ENCODE measurements around the gene SORBS1.

The SORBS1 gene

GRCh38 chr10:95282107-95282506, 279.1 kb downstream of the SORBS1 start:
- no peak for DNase-seq

DNA sequence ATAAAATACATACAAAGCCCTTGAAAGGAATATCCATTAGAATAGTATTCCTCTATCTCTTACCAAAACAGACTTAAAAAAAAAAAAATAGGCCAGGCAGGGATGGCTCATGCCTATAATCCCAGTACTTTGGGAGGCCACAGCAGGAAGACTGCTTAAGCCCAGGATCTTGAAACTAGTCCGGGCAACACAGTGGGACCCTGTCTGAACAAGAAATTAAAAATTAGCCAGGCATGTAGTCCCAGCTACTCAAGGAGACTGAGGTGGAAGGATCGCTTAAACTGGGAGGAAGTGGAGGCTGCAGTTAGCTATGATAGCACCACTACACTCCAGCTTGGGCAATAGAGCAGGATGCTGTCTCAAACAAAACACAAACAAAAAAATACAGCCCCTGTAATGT, 280.0 kb downstream of the SORBS1 start:
- no peak for DNase-seq

- no peak for DNase-seq
Observed at GRCh38 chr10:95280637-95281036, 280.5 kb downstream of the SORBS1 start.

GRCh38 chr10:95279042-95279820, 281.9 kb downstream of the SORBS1 start:
- DNase-seq = no peak

DNA sequence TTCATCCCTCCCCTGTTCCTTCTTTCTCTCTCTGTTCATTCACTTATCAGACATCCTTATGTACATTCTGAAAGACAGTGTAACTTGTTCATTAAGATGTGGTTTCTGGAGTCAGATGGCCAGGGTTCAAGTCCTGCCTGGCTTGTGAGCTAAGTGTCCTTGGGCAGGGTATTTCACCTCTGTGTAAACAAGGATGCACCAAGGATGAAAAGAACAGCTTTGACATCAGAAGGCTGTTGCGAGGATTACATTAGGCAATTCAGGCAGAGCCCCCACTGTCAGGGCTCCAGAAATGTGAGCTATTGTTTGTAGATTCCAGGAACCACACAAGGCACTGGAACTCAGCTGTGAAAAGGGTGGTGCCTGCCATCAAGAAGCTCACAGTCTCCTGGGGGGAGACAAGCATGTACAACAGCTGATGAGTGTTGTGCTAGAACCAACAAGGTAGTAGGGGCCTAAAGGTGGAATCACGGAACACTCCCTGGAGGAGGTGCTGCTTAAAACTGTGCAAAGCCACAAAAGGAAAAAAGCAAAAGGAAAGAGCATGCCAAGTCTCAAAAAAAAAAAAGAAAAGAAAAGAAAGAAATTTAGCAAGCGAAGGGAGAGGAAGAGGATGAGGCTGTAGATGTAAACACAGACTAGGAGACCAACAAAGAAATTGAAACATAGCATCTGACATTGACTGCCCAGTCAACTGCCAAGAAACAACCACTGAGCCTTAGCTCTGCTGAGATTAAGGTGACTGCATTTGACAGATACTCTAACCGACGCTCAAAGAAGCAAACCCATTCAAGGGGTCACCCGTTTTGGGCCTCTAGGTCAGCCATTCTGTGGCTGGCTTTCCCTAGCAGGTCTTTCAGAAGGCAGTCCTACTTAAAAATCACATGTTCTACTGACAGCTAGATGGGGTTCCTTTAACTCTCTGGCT, 282.8 kb downstream of the SORBS1 start:
- DNase-seq = no peak

DNA sequence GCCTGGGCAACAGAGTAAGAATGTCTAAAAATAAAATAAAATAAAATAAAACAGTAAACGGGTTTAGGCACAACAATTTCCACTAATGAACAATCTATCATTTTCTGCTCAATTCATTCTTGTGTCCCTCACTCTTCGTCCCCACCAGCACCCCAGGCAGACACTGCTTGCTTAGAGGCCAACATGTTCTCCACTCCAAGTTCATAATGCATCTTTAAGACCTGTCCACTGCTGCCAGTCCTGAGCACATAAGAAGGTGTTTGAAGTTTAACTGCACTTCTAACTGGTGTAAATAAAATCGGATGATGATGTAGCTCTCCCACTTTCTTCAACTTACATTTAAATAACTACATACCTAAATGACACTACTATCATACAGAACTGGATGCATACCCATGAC, 283.6 kb downstream of the SORBS1 start:
- no peak for DNase-seq

GRCh38 chr10:95277201-95277570, 284.0 kb downstream of the SORBS1 start:
- DNase-seq = no peak

- DNase-seq = no peak
Observed at GRCh38 chr10:95276367-95277200, 284.6 kb downstream of the SORBS1 start.

DNA sequence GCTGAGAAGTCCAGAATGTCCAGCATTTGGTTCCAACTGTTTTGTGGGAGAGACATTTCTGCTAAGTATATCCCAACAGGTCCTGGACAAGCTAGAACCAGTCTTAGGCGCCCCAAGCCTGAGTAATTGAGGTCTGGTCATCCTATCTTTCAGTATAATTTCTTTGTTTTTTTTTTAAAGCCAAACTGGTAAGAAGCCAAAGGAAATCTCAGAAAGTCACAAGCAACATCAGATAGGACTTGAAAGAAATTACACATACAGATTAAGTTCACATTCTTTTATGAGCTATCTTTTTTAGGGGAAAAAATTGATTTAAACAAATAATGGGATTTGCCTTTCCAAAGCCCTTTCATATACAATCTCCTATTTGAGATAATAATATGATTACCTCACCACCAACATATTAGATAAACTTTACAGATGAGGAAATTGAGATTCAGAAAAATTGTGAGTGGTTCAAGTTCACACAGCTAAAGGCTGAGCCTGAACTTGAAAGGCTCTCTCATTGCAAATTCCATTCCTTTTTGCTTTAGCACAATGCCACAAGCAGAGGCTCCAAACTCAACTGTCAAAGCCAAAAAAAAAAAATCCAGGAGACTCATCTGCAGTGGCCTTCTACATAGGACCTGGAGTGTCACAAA, 285.3 kb downstream of the SORBS1 start:
- no peak for DNase-seq

- DNase-seq = no peak
Observed at GRCh38 chr10:95273393-95274312, 287.5 kb downstream of the SORBS1 start.

- DNase-seq = no peak
Observed at GRCh38 chr10:95268438-95268837, 292.7 kb downstream of the SORBS1 start.

DNA sequence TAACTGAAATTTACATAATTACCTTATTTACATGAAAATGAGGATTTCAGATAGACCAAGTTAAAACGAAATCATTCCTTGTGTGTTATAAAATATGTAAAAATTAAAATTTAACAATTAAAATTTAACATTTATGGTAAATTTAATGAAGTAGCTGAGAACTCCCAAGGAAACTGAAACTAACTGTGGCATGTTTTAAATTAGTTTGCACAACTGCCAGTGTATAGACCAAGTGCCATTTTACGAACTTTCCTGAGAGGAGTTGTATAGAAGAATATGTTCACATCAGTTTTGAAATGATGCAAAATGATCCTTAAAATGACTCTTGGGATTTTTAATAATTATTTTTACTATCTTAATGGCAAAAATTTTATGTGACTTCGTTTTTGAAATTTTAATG, 293.9 kb downstream of the SORBS1 start:
- DNase-seq = no peak

DNA sequence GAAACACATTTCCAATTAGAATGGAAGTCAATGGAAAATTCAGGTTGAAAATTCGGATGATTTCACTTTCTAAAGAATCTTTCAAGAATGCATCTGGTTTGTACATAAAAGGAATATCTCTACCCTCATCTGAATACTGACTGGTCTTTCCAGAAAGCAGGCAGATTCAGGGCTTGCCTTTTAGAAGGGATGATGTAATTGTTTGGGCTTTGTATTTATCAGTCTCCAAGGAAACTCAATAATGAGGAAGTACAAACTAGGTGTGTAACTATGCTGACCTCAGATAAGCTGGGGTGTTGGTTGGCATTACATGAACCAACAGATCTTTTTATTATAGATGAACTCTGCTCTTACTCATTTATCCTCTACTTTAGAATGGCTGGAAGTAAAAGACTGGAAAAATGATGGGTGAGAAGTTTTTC, 294.5 kb downstream of the SORBS1 start:
- no peak for DNase-seq

DNA sequence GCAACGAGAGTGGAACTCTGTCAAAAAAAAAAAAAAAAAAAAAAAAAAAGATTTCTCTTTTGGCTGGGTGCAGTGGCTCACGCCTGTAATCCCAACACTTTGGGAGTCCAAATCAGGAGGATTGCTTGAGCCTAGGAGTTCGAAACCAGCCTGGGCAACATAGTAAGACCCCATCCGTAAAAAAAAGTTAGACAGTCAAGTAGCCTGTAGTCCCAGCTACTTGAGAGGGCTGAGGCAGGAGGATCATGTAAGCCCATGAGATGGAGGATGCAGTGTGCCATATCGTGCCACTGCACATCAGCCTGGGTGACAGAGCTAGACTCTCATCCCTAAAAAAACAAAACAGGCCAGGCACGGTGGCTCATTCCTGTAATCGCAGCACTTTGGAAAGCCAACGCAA, 295.6 kb downstream of the SORBS1 start:
- no peak for DNase-seq

DNA sequence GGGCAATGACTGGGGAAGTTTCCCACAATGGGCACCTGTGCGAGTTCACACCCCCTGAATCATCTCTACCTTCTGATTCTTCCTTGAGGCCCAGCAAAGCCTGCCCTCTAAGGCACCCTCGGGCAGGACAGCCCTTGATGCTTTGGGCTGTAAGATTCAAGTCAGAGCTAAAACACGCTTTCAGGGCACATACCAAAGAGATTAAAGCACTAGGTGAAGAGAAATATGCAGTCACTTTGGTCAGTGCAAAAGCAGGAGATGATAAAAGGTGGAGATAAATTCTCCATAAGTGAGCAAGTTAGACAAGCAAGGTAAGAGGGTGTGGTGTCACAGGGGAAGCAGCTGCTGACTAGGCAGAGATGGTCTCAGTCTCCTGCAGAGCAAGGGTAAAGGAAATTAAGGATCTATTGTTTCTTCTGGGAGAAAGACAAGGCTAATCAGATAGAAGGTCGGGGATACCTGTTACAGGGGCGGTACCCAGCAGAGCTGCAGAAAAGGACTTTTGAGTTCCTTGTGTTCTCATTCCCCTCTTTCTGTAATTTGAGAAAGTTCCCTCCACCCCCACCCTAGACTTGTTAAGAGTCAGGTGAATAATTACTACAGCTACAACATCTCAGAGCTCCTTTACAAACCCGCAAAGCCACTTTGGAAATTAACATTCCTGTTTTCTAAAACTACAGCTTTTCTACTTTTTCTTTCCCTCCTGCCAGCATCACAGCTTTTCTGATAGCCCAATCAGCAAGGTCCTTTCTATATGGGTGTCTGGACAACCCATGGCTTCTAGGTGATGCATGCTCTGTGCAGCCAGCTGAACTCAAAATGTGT, 296.7 kb downstream of the SORBS1 start:
- DNase-seq = no peak

- DNase-seq = no peak
Observed at GRCh38 chr10:95263864-95264226, 297.3 kb downstream of the SORBS1 start.

DNA sequence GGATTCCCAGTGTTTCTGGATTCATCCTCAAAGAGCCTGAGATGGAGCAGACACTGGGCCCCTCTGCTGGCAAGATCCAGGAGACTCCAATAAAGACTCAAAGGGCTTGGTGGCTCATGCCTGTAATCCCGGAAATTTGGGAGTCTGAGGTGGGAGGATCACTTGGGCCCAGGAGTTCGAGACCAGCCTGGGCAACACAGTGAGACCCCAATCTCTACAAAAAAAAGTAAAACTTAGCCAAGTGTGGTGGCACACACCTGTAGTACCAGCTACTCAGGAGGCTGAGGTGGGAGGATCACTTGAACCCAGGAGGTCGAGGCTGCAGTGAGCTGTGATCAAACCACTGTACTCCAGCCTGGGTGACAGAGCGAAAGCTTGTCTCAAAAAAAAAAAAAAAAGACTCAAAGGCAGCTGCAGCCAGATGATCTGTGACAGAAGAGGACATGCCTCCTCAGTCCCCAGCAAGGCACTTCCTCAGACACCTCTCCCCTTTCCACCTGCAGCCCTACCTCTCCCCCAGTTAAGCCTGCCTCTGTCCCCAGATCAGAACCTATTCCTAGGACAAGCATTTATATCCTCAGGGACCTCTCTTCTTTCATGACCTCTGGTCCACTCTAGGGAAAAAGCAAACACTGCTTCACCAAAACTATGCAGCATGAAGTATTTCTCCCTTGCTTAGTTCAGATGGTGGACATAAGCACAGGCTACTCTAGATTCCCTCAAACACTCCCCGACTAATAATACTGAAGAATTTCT, 298.2 kb downstream of the SORBS1 start:
- no peak for DNase-seq

DNA sequence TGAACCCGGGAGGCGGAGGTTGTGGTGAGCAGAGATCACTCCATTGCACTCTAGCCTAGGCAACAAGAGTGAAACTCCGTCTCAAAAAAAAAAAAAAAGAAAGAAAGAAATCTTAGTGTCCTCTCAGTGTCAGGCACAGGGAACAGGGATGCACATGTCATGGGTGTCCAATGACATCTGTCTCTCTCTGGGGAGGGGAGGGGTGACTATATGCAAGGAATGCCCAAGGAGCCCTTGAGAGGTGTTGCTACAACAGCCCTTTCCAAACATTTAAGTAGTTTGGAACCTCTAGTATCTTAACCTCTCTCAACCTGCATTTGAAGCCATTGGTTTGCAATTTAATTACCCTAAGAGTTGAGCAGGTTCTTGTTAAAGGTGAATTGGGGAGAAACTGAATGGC, 299.2 kb downstream of the SORBS1 start:
- DNase-seq = no peak
